HG02973 (cell line): ENCODE results near the gene PCNT.
"Not testable (repeated sequence)": the region's sequence is repeated elsewhere in the genome, so short reads cannot be mapped to it uniquely, and the experiment has no call there.

Source experiments
- ATAC-seq: cut with Tn5 transposase; IDR thresholded peaks from one replicate; pipeline ENCODE4 v1.9.1; 2021; ENCODE audit warnings: moderate library complexity; ENCODE audit not compliant: unreplicated experiment

Gene PCNT

DNA sequence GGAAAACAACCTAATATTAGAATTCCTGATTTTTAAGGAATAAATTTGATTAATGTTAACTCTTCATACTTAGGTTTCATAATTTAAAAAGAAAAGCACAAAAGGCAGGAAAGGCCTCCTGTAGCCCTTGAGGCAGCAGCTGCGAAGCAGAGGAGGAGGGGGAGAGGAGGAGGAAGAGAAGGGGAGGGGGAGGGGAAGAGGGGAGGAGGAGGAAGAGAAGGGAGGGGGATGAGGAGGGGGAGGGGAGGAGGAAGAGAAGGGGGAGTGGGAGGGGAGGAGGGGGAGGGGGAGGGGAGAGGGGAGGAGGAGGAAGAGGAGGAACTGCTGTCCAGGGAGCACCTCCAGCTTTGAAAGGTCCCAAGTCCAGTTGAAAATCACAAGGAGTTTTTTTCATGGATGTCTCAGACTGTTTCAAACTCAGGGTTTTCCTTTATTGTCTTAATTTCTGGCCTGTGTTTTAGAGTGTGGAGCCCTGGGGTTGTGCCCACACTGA lies 99.6 kb downstream of the PCNT start:
- no peak for ATAC-seq

GRCh38 chr21:46424039-46424591 lies 100.2 kb downstream of the PCNT start:
- ATAC-seq: no peak

- ATAC-seq: no peak
Measured at GRCh38 chr21:46424621-46425020, 100.7 kb downstream of the PCNT start.

GRCh38 chr21:46425041-46425440 lies 101.1 kb downstream of the PCNT start:
- ATAC-seq: no peak

DNA sequence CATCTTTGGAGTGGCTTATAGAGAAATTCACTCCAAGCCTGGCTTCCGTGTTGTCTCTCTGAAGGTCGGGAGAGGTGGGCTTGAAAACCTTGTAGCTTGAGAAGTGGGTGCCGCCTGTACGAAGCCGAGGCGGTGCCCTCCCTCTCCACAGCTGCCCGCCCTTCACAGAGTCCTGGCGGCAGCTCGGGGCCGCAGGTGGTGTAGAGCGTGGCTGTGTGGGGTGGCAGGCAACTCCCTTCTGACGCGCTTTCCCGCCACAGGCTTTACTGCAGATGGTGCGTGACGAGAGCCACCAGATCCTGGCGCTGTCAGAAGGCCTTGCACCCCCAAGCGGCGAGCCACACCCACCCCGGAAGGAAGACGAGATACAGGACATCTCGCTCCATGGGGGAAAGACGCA lies 101.6 kb downstream of the PCNT start:
- ATAC-seq: no peak

GRCh38 chr21:46426313-46427046 lies 102.5 kb downstream of the PCNT start:
- ATAC-seq: no peak

GRCh38 chr21:46427516-46427915 lies 103.6 kb downstream of the PCNT start:
- no peak for ATAC-seq

DNA sequence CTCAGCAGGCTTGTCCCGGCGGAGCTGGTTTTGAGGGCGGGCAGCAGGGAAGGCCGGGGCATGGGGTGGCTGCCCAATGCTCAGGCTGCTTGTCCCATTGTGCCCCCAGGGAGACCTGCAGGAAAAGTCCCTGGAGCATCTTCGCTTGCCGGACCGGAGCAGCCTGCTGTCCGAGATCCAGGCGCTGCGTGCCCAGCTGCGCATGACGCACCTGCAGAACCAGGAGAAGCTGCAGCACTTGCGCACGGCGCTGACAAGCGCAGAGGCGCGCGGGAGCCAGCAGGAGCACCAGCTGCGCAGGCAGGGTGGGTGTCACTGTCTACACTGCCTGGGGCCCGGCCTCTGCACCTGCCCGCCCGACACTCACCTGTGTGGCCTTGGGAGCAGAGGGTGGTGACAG lies 104.3 kb downstream of the PCNT start:
- no peak for ATAC-seq

DNA sequence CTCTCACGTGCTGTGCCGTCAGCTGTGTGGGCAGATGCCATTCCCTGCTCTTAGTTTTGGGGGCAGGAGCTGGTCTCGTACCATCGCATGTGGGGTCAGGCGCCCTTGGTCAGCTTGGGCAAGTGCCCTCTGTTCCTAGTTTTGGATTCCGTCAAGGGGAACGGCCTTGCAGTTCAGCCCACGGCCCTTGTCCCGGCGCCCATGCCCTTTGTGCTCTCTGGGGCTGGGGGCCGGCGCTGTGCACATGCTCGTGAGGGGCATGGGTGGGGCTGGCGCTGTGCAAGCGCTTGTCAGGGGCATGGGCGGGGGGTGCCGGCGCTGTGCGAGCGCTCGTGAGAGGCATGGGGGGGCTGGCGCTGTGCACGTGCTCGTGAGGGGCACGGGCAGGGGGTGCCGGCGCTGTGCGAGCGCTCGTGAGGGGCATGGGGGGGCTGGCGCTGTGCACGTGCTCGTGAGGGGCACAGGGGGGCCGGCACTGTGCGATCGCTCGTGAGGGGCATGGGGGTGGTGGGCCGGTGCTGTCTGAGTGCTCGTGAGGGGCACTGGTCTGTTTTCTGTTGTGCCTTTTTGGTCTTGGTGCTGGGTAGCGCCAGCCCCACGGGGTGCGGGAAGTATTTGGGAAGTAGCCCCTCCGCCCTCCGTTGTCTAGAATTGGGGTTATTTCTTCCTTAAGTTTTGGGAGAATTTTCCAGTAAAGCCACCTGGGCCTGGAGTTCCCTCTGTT lies 105.2 kb downstream of the PCNT start:
- ATAC-seq: no peak

DNA sequence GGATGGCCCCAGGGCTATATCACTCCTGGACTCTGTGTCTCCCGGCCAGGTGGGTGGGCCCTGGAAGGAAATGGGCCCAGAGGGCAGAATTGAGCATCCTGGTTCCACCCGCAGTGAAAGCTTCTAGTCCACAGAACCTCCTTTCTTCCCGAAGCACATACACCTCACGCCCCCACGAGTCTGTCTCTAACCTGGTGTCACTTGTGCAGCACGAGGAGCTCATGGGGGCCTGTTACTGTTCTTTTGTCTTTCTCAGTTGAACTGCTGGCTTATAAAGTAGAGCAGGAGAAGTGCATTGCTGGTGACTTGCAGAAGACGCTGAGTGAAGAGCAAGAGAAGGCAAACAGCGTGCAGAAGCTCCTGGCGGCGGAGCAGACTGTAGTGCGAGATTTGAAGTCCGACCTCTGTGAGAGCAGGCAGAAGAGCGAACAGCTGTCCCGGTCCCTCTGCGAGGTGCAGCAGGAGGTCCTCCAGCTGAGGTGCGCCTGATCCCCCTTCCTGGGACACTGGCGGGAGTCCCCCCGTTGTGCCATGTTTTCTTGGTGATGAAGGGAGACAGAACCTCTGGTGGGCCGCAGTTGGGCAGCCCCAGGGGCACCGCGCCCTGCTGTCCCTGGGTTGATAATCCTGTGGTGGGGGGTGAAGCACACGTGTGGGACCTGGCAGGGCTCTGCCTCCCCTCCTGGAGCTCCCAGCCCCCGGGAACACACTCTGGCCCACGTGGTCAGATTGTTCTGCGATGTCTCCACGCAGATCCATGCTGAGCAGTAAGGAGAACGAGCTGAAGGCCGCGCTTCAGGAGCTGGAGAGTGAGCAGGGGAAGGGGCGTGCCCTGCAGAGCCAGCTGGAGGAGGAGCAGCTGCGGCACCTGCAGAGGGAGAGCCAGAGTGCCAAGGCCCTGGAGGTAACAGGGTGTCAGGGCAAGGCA lies 106.1 kb downstream of the PCNT start:
- no peak for ATAC-seq

DNA sequence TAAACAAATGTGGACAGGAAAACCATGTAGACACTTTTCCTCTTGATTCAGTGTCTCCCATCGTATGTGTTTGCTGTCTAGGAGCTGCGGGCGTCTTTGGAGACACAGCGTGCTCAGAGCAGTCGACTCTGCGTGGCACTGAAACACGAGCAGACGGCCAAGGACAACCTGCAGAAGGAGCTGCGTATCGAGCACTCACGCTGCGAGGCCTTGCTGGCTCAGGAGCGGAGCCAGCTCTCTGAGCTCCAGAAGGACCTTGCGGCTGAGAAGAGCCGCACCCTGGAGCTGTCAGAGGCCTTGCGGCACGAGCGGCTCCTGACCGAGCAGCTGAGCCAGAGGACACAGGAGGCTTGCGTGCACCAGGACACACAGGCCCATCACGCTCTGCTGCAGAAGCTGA lies 107.5 kb downstream of the PCNT start:
- ATAC-seq: no peak

- ATAC-seq: no peak
Measured at GRCh38 chr21:46431884-46432488, 108.0 kb downstream of the PCNT start.

DNA sequence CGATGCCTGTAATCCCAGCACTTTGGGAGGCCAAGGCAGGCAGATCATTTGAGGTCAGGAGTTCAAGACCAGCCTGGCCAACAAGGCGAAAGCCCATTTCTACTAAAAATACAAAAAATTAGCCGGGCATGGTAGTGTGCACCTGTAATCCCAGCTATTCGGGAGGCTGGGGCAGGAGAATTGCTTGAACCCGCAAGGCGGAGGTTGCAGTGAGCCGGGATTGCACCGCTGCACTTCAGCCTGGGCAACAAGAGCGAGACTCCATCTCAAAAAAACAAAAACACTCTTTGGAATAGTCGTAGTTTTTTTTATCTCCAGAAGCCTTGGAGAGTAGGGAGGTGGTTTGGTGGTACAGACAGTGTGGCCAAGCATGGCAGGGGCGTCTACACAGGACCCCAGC lies 109.2 kb downstream of the PCNT start:
- ATAC-seq: not testable (repeated sequence)

DNA sequence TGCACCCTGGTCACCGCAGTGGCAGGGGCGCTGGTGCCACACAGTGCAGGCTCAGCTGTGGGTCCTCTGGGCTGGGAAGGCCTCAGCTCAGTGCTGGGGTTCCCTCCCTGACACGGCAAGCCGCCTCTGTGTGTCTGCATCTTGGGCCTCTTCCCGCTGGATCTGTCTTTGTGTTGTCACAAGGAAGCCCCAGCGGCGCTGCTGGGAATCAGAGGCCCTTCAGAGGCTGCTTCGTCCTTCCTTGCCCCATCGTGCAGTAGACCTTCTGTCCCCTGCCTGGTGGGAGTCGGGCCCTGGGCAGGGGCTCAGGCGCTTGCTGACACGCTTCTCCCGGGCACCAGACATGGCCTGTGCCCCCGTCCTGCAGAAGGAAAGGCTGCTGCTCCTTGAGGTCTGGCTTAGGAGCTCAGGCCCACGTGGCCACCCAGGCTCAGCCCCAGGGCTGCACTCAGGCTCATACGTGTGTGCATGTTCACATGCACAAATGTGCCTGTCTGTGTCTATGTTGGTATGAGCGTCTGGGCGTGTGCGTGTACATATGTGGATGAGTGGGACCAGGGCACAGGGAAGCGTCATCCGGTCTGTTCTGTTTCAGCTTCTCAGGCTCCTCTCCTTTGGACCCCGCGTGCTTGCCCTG lies 110.5 kb downstream of the PCNT start:
- ATAC-seq: no peak

DNA sequence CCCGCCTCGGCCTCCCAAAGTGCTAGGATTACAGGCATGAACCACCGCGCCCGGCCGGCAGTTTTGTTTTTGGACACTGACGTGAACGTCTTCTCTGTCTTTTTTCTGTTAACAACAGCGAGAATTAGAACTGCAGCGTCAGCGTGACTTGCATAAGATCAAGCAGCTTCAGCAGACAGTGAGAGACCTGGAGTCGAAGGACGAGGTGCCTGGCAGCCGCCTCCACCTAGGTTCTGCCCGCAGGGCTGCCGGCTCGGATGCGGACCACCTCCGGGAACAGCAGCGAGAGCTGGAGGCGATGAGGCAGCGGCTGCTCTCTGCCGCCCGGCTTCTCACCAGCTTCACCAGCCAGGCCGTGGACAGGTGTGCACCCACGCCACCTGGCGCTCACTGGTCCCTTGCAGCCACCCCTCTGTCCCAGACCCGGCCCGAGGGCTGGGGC lies 111.9 kb downstream of the PCNT start:
- ATAC-seq: no peak

- ATAC-seq: no peak
Measured at GRCh38 chr21:46436621-46437020, 112.7 kb downstream of the PCNT start.

- ATAC-seq: no peak
Measured at GRCh38 chr21:46437096-46437498, 113.1 kb downstream of the PCNT start.

GRCh38 chr21:46437511-46437910 lies 113.6 kb downstream of the PCNT start:
- ATAC-seq: no peak

DNA sequence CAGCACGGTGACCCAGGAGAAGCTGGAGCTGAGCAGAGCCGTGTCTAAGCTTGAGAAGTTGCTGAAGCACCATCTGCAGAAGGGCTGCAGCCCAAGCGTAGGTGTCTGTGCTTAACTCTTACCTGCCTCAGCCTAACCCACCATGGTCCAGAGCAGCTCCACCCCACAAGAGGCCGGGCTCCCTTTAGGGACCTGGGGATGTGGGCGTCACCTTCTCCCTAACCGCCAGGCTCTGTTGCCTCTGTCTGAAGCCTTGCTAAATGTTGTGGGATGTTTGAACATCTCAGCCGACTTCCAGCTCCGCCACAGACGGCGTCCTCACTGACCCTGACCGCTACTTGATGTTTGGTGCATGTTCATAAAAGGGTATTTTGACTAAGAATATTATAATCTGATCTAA lies 114.3 kb downstream of the PCNT start:
- ATAC-seq: no peak

DNA sequence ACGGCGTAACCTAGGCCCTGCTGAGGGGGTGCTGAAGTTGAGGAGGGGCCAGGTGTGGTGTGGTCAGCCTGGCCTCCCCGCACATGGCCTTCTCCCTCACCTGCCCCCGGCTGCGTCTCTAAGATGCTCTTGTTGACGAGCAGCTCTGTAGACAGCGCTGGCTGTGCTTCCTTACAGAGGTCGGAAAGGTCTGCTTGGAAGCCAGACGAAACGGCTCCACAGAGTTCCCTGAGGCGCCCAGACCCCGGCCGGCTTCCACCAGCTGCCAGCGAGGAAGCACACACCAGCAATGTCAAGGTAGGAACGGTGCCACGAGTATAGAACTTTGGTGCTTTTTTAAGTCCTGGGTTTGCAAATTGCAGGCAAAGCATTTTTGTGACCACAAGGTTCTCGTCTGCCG lies 116.0 kb downstream of the PCNT start:
- ATAC-seq: no peak
